Stimulated activated CD4-positive, alpha-beta T cell treated with anti-CD3 and anti-CD28 coated beads, TNF-alpha, amount 100 ng/mL, for 1 hour (primary cell): Measurements from ENCODE around the gene LMBR1.
"Not testable (repeated sequence)": the region's sequence is repeated elsewhere in the genome, so short reads cannot be mapped to it uniquely, and the experiment has no call there.

Experiments
- DNase-seq, 3 donors: peaks; one replicate each; pipeline ENCODE4 v3.0.0-alpha.2; 2020; ENCODE audit warnings: low read depth in 3 of 3, low spot score in 1 of 3

LMBR1 gene

GRCh38 chr7:156906200-156906649 is 13.2 kb upstream of the LMBR1 start:
- no peak for DNase-seq

GRCh38 chr7:156903232-156903909 is 10.4 kb upstream of the LMBR1 start:
- DNase-seq, result peak in 1 of 3 donors; percentile 25

GRCh38 chr7:156900093-156900492 is 7.1 kb upstream of the LMBR1 start:
- not testable (repeated sequence) for DNase-seq

GRCh38 chr7:156898938-156899337 is 6.0 kb upstream of the LMBR1 start:
- no peak for DNase-seq

GRCh38 chr7:156897673-156898072 is 4.7 kb upstream of the LMBR1 start:
- no peak for DNase-seq

- no peak for DNase-seq
Measured at GRCh38 chr7:156896388-156897022, 3.5 kb upstream of the LMBR1 start.

GRCh38 chr7:156895024-156895780 is 2.2 kb upstream of the LMBR1 start:
- no peak for DNase-seq

GRCh38 chr7:156892081-156892800 is 742 bp downstream of the LMBR1 start:
- DNase-seq, result peak; percentile 23 to 39 (median 38)

- no peak for DNase-seq
Measured at GRCh38 chr7:156889746-156890145, 3.2 kb downstream of the LMBR1 start.

- DNase-seq, result no peak
Measured at GRCh38 chr7:156889089-156889488, 3.9 kb downstream of the LMBR1 start.

- DNase-seq, result no peak
Measured at GRCh38 chr7:156886020-156886795, 6.8 kb downstream of the LMBR1 start.

GRCh38 chr7:156881679-156882078 is 11.3 kb downstream of the LMBR1 start:
- no peak for DNase-seq

- no peak for DNase-seq
Measured at GRCh38 chr7:156875766-156876165, 17.2 kb downstream of the LMBR1 start.

GRCh38 chr7:156868363-156868762 is 24.6 kb downstream of the LMBR1 start:
- DNase-seq, result not testable (repeated sequence)

- no peak for DNase-seq
Measured at GRCh38 chr7:156865493-156865892, 27.5 kb downstream of the LMBR1 start.

GRCh38 chr7:156862022-156862421 is 31.0 kb downstream of the LMBR1 start:
- DNase-seq, result not testable (repeated sequence)

- no peak for DNase-seq
Measured at GRCh38 chr7:156861212-156861611, 31.8 kb downstream of the LMBR1 start.

- DNase-seq, result not testable (repeated sequence)
Measured at GRCh38 chr7:156860099-156860498, 32.9 kb downstream of the LMBR1 start.

GRCh38 chr7:156858523-156858922 is 34.5 kb downstream of the LMBR1 start:
- DNase-seq, result no peak

- no peak for DNase-seq
Measured at GRCh38 chr7:156857757-156858156, 35.2 kb downstream of the LMBR1 start.

- no peak for DNase-seq
Measured at GRCh38 chr7:156854654-156855053, 38.3 kb downstream of the LMBR1 start.
